Mesothelial cell of epicardium (in vitro differentiated cells): ENCODE measurements around the gene RASSF4. TPM values are rescaled to one million over a fixed set of nuclear protein-coding genes. Genes with fewer than 3 reads are reported as not detected.

ENCODE experiments used
- DNase-seq, 2 experiments: peaks; one replicate each; pipeline ENCODE4 v3.0.0; 2021; ENCODE audit warnings: low spot score in 2 of 2; ENCODE audit not compliant: unreplicated experiment in 2 of 2
- H3K27ac Mint-ChIP-seq: 2 replicates; pipeline ENCODE4 v1.8.0; 2021; ENCODE audit warnings: mixed read lengths
- H3K27me3 Mint-ChIP-seq: 2 replicates; pipeline ENCODE4 v1.8.0; 2021; ENCODE audit warnings: low read depth, mixed read lengths
- H3K36me3 Mint-ChIP-seq: 2 replicates; pipeline ENCODE4 v1.8.0; 2021; ENCODE audit warnings: mixed read lengths
- H3K4me1 Mint-ChIP-seq: 2 replicates; pipeline ENCODE4 v1.8.0; 2021; ENCODE audit warnings: mixed read lengths
- H3K4me3 Mint-ChIP-seq: 2 replicates; pipeline ENCODE4 v1.8.0; 2021; ENCODE audit warnings: mild to moderate bottlenecking, moderate library complexity, mixed read lengths
- H3K9me3 Mint-ChIP-seq: 2 replicates; pipeline ENCODE4 v1.8.0; 2021; ENCODE audit warnings: mixed read lengths
- CTCF ChIP-seq: fragments of 200-600 bp; sonication (generic); IDR thresholded peaks from one replicate; pipeline ENCODE4 v1.5.0; 2021; ENCODE audit warnings: antibody characterized with exemption; ENCODE audit not compliant: unreplicated experiment
- total RNA-seq: library from RNA; stranded (reverse); gene quantifications from 3 replicates; pipeline ENCODE4 v1.2.1, GENCODE V29; 2021

The RASSF4 gene
- total RNA-seq, 1 donor from 2014 or later: 16.3 TPM

DNA sequence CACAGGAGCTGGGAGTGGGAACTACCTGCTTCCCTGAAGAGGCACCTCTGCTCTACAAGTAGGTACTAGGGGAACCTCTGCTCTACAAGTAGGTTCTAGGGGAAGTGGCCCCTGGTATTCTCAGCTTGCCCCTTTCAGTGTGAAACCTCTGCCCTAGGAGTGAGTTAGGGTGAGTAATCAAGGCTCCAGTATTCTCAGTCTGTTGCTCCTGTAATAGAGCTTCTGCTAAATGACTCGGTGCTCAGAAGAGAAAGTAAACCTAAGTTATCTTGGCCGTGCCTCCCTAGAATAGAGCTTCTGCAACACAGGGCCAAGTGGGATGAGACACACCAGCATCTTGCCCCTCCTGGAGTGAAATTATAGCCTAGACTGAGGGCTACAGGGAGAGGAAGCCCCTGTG lies 13.4 kb upstream of the RASSF4 start:
- no peaks in the 10 kb centered on the region for H3K27me3 Mint-ChIP-seq
- H3K4me1 Mint-ChIP-seq: peaks cover 8% of the 10 kb centered on the region
- H3K9me3 Mint-ChIP-seq: peaks cover 38% of the 10 kb centered on the region
- DNase-seq: no peak
- H3K27ac Mint-ChIP-seq: no peak overlapping the region
- TF ChIP-seq CTCF: no peak
- H3K36me3 Mint-ChIP-seq: peaks cover 12% of the 10 kb centered on the region
- no peak overlapping the region for H3K4me3 Mint-ChIP-seq

DNA sequence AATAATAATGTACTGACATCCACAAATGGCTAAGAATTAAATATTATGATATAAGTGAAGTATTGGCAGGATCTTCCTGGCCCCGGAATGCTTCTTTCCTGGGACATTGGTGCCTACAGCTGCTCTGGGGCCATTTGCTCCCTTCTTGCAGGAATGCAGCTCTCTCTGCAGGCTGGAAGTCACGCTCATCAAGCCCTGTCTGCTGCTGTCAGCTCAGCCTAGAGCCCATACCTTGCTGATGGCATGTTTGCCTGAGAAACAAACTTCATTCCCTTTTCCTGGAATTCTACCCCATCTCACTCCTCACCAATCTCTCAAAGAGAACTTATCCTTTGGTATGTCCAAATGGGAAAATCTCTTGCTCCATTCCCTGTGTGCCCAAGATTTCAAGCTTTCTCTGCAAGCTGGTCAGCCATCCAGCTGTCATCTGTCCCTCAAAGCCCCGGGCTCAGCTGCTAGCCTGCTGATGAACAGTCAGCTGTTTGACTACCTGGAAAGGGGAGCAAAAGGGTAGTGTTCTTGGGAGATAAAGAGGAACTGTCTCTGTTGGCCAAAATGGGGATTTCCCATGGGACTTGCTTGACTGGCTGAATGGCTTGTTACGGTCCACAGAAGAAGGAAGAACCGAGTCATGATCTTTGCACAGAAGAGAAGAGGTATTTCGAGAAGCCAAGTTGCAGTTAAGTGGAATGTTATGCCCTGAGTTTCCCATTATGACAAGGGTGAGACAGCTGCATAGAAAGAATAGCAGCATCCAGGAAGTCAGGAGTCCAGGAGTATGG lies 12.0 kb upstream of the RASSF4 start:
- peaks cover 13% of the 10 kb centered on the region for H3K36me3 Mint-ChIP-seq
- peaks cover 16% of the 10 kb centered on the region for H3K4me1 Mint-ChIP-seq
- H3K4me3 Mint-ChIP-seq: no peak overlapping the region
- no peak overlapping the region for H3K27ac Mint-ChIP-seq
- no peaks in the 10 kb centered on the region for H3K27me3 Mint-ChIP-seq
- TF ChIP-seq CTCF: no peak
- H3K9me3 Mint-ChIP-seq: peaks cover 28% of the 10 kb centered on the region
- no peak for DNase-seq

- TF ChIP-seq CTCF: no peak
- Mint-ChIP-seq H3K4me3 (no peak overlapping the region), H3K27me3 (no peaks in the 10 kb centered on the region), H3K36me3 (peaks cover 9% of the 10 kb centered on the region), H3K9me3 (peaks cover 21% of the 10 kb centered on the region), H3K27ac (no peak overlapping the region), H3K4me1 (peaks cover 27% of the 10 kb centered on the region)
- DNase-seq: no peak
Measured at GRCh38 chr10:44948642-44949041, 11.0 kb upstream of the RASSF4 start.

GRCh38 chr10:44949127-44949802 lies 10.3 kb upstream of the RASSF4 start:
- Mint-ChIP-seq H3K36me3 (peaks cover 7% of the 10 kb centered on the region), H3K27me3 (no peaks in the 10 kb centered on the region), H3K27ac (no peak overlapping the region), H3K4me3 (no peak overlapping the region), H3K4me1 (peaks cover 32% of the 10 kb centered on the region), H3K9me3 (peaks cover 16% of the 10 kb centered on the region)
- TF ChIP-seq CTCF: no peak
- no peak for DNase-seq

DNA sequence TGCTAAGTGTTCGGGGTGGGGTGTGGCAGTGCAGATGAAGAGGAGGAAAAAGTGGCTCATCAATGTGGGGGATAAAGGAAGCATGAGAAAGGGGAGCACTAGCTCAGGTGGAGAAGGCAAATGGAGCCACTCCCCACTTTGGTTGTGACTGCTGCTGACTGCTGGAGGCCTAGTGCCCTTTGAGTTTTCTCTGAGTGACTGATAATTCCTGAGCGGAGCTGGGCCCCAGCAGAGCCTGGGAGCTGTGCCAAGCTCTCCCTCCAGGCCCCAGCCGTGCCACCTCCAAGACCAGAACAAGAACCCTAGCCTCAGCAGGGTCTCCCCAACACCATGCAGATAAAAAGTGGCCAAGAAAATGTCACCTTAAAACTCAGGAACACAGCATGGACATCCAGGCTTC lies 9.7 kb upstream of the RASSF4 start:
- no peak for DNase-seq
- peaks cover 10% of the 10 kb centered on the region for H3K9me3 Mint-ChIP-seq
- H3K4me1 Mint-ChIP-seq: peaks cover 33% of the 10 kb centered on the region
- peaks cover 5% of the 10 kb centered on the region for H3K36me3 Mint-ChIP-seq
- TF ChIP-seq CTCF: no peak
- peak overlapping the region; percentile 62 for H3K27ac Mint-ChIP-seq
- H3K27me3 Mint-ChIP-seq: no peaks in the 10 kb centered on the region
- H3K4me3 Mint-ChIP-seq: no peak overlapping the region
